Activated B cell treated with CpG ODN at 0.5 μM for 24 hours (primary cell): ENCODE measurements around the gene ATF7. TPM values are rescaled to one million over a fixed set of nuclear protein-coding genes. Genes with fewer than 3 reads are reported as not detected.

Experiments
- ATAC-seq: fragments of 200-7000 bp; cut with Tn5 transposase; one replicate; pipeline ENCODE4 v1.10.0; 2021; ENCODE audit warnings: low read depth, mild to moderate bottlenecking, moderate library complexity
- CTCF ChIA-PET: fragments of 350-600 bp; sonication (Branson Sonifier 250); formaldehyde crosslinking; loops from one replicate; lab custom pipeline; 2021; ENCODE audit warnings: antibody characterized with exemption; lab: Charles Lee
- POLR2A ChIA-PET: fragments of 350-600 bp; sonication (Branson Sonifier 250); formaldehyde crosslinking; loops from one replicate; lab custom pipeline; 2021; ENCODE audit warnings: antibody characterized with exemption; lab: Charles Lee
- DNase-seq: peaks from one replicate; pipeline ENCODE4 v3.0.0; 2022
- H3K27ac Mint-ChIP-seq: one replicate; pipeline ENCODE4 v1.8.0; 2020; ENCODE audit warnings: mixed read lengths
- H3K27me3 Mint-ChIP-seq: one replicate; pipeline ENCODE4 v1.8.0; 2021; ENCODE audit warnings: mixed read lengths
- H3K36me3 Mint-ChIP-seq: one replicate; pipeline ENCODE4 v1.8.0; 2021; ENCODE audit warnings: low read depth, mixed read lengths
- H3K4me1 Mint-ChIP-seq: one replicate; pipeline ENCODE4 v1.8.0; 2021; ENCODE audit warnings: mixed read lengths
- H3K4me3 Mint-ChIP-seq: one replicate; pipeline ENCODE4 v1.8.0; 2020; ENCODE audit warnings: mild to moderate bottlenecking, mixed read lengths
- H3K9me3 Mint-ChIP-seq: one replicate; pipeline ENCODE4 v1.8.0; 2020; ENCODE audit warnings: mixed read lengths
- intact Hi-C: fragments of 100-400 bp; cut with micrococcal nuclease; formaldehyde crosslinking; loops from one replicate; pipeline ENCODE4 v1.15.1; 2024
- total RNA-seq: library from RNA; stranded (reverse); gene quantifications from 2 replicates; pipeline ENCODE4 v1.2.3, GENCODE V29; 2022
- TF ChIP-seq, protein P1 (sequence below): fragments of 200-600 bp; IDR thresholded peaks from one replicate; pipeline ENCODE4 v1.8.0; 2022; ENCODE audit warnings: antibody characterized with exemption, mild to moderate bottlenecking

The ATF7 gene
- total RNA-seq, 1 donor from 2014 or later = 36.8 TPM

- Mint-ChIP-seq H3K36me3 (peaks cover 38% of the 10 kb centered on the region), H3K27me3 (no peaks in the 10 kb centered on the region), H3K4me1 (peaks cover 16% of the 10 kb centered on the region), H3K9me3 (no peaks in the 10 kb centered on the region), H3K27ac (no peak within 1 kb of the TSS), H3K4me3 (no peak within 1 kb of the TSS)
- ChIA-PET POLR2A (interaction anchor here (0.6 kb wide), 1 partner anchor 26 kb away, joined by 7 read pairs; no protein-coding TSS in a partner anchor), CTCF (interaction anchor here (1.0 to 4.0 kb wide), 7 partner anchors 31 to 294 kb away, joined by 3 to 39 read pairs (median 15); no protein-coding TSS in a partner anchor)
- ATAC-seq = no peak
- intact Hi-C loops = loop anchor here (10.0 kb wide), 2 partner anchors 292 to 462 kb away; no protein-coding TSS in a partner anchor
- DNase-seq = no peak
- TF ChIP-seq, protein P1, sequence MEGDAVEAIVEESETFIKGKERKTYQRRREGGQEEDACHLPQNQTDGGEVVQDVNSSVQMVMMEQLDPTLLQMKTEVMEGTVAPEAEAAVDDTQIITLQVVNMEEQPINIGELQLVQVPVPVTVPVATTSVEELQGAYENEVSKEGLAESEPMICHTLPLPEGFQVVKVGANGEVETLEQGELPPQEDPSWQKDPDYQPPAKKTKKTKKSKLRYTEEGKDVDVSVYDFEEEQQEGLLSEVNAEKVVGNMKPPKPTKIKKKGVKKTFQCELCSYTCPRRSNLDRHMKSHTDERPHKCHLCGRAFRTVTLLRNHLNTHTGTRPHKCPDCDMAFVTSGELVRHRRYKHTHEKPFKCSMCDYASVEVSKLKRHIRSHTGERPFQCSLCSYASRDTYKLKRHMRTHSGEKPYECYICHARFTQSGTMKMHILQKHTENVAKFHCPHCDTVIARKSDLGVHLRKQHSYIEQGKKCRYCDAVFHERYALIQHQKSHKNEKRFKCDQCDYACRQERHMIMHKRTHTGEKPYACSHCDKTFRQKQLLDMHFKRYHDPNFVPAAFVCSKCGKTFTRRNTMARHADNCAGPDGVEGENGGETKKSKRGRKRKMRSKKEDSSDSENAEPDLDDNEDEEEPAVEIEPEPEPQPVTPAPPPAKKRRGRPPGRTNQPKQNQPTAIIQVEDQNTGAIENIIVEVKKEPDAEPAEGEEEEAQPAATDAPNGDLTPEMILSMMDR = no peak
Observed at GRCh38 chr12:53506881-53507602, 119.1 kb downstream of the ATF7 start, which contains the start of gene NPFF. TSS of gene NPFF (minus strand) at chr12:53507484. CDS start at chr12:53507474, 10 bp downstream.

DNA sequence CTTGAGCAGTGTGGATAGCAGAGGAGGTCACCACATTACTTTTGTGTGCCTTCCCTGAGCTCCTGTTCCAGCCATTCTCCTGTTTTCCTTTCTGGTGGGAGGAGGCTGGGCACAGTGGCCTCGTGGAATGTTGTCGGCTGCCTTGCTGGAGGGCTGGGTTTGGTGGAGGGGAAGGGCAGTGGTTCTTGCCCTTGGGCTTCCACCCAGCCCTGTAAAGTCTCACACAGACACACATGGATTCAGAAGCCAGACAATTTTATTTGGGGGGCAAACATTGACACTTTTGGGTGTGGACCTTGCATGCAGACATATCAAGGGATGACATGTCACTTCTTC, 119.8 kb downstream of the ATF7 start:
- peaks cover 32% of the 10 kb centered on the region for H3K36me3 Mint-ChIP-seq
- H3K27ac Mint-ChIP-seq = no peak overlapping the region
- POLR2A ChIA-PET = no interaction called here
- intact Hi-C loops = loop anchor here (10.0 kb wide), 2 partner anchors 292 to 462 kb away; no protein-coding TSS in a partner anchor
- no peaks in the 10 kb centered on the region for H3K27me3 Mint-ChIP-seq
- TF ChIP-seq, protein P1 = no peak
- CTCF ChIA-PET = interaction anchor here (1.2 kb wide), 1 partner anchor 154 kb away, joined by 4 read pairs; no protein-coding TSS in a partner anchor
- DNase-seq (no peak), ATAC-seq (no peak)
- no peaks in the 10 kb centered on the region for H3K9me3 Mint-ChIP-seq
- peaks cover 22% of the 10 kb centered on the region for H3K4me1 Mint-ChIP-seq
- H3K4me3 Mint-ChIP-seq = no peak overlapping the region

GRCh38 chr12:53505555-53506449, 120.4 kb downstream of the ATF7 start:
- H3K4me1 Mint-ChIP-seq = peaks cover 24% of the 10 kb centered on the region
- ATAC-seq (no peak), DNase-seq (no peak)
- H3K4me3 Mint-ChIP-seq = no peak overlapping the region
- intact Hi-C loops = loop anchor here (10.0 kb wide), 2 partner anchors 291 to 461 kb away; no protein-coding TSS in a partner anchor
- TF ChIP-seq, protein P1 = no peak
- no peaks in the 10 kb centered on the region for H3K27me3 Mint-ChIP-seq
- H3K36me3 Mint-ChIP-seq = peaks cover 29% of the 10 kb centered on the region
- ChIA-PET POLR2A (interaction anchor here (0.6 kb wide), 1 partner anchor 36 kb away, joined by 4 read pairs; no protein-coding TSS in a partner anchor), CTCF (interaction anchor here (1.2 kb wide), 1 partner anchor 154 kb away, joined by 4 read pairs; no protein-coding TSS in a partner anchor)
- H3K9me3 Mint-ChIP-seq = no peaks in the 10 kb centered on the region
- H3K27ac Mint-ChIP-seq = no peak overlapping the region

DNA sequence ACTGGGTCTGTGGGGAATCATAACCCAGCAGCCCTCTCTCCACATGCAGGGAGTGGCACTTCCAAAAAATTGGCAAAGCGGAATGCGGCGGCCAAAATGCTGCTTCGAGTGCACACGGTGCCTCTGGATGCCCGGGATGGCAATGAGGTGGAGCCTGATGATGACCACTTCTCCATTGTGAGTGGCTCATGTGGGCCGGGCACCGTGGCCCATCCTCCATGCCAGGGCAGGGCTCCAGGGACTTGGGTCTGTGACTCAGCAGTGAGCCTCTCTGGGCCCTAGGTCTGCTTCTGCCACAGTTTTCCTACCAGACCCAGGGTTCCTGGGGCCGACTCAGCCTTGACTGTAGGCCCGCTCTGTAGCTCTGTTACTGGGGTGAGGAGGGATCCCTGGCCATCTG, 121.1 kb downstream of the ATF7 start:
- Mint-ChIP-seq H3K4me3 (no peak overlapping the region), H3K9me3 (no peaks in the 10 kb centered on the region), H3K36me3 (peaks cover 29% of the 10 kb centered on the region), H3K27ac (no peak overlapping the region), H3K27me3 (no peaks in the 10 kb centered on the region), H3K4me1 (peaks cover 31% of the 10 kb centered on the region)
- ChIA-PET CTCF (no interaction called here), POLR2A (no interaction called here)
- TF ChIP-seq, protein P1 = no peak
- no peak for ATAC-seq
- DNase-seq = no peak
- intact Hi-C loops = loop anchor here (10.0 kb wide), 2 partner anchors 290 to 460 kb away; no protein-coding TSS in a partner anchor
